ENCODE data around the gene PPP1R14B.

Gene PPP1R14B

DNA sequence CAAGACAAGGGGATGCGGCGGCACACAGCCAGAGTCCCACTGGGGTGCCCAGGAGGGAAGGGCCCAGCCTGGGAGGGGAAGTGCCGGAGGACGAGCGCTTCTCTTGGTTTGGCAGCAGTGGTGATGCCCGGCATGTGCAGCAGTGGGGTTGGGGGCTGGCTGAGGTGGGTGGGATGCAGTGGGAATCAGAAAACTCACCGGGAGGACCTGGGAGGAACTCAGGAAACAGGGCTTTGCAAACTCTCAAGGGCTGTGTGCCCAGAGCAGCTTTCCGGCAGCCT is 37.2 kb downstream of the PPP1R14B start:
- no peak for DNase-seq (ENCODE audit: low spot score)

DNA sequence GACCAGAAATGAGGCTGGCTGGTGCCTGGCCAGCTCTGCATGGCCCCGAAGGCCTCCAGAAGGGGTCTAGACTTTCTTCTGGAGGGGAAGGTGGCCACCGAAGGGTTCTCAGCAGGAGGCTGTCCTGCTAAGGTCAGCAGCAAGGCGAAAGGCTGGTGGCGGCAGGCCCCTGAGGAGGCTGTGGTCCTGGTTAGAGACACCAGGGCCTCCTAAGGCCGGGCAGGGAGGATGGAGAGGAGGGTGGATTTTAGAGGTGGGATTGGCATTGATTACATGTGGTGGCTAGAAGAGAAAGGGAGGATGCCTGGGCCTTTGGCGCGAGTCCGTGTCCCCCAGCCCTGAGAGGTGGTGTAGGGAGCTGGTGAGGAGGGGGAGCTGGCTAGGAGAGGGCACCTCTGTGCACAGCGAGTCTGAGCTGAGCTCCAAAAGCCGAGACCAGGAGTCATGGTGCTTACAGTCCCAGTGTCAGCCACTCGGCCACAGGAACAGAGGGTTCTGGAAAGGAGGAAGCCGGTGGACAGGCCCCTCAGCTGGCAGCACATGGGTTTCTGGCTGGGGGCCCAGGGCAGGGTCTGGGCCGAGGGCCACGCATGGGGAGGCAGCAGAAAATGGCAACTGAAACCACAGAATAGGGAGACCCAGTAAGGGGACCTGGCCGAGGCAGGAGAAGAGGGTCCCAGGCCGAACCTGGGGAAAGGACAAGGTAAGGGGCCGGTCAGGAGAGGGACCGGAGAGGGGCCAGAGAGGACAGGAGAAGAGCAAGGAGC is 37.8 kb downstream of the PPP1R14B start:
- DNase-seq (ENCODE audit: low spot score) = no peak

- DNase-seq (ENCODE audit: low spot score) = no peak
Measured at GRCh38 chr11:64208086-64208795, 38.5 kb downstream of the PPP1R14B start.

DNA sequence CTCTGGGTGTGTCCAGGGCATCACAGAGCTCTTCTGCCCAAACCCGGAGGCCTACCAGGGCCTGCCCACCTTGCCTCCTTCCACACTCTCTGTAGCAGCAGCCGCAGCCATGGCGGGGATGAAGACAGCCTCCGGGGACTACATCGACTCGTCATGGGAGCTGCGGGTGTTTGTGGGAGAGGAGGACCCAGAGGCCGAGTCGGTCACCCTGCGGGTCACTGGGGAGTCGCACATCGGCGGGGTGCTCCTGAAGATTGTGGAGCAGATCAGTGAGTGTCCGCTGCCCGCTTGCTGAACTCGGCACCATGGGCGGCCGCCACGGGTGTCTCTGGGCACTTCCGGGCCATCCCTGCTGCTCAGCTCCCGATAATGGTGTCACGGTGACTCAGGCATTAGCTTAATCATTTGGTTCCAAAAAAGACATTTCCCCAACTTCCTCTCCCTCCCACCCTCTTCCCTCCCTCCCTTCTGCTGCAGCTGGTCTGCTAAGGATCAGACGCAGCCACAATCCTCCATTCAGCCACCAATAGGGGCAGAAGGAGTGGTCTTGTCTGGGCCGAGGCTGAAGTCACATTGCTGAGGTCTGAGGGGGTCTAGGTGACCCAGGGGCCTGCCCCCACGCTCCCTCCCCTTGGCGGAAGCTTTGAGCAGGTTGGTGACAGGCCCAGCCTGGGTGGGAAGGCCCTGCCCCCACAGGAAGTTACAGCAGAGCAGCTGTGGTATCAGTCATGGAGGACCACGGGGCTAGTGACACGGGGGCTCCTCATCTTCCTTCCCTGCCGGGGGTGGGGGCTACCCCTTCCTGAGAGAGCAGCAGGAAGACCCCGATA is 39.3 kb downstream of the PPP1R14B start:
- peak; percentile 74 for DNase-seq (ENCODE audit: low spot score)

DNA sequence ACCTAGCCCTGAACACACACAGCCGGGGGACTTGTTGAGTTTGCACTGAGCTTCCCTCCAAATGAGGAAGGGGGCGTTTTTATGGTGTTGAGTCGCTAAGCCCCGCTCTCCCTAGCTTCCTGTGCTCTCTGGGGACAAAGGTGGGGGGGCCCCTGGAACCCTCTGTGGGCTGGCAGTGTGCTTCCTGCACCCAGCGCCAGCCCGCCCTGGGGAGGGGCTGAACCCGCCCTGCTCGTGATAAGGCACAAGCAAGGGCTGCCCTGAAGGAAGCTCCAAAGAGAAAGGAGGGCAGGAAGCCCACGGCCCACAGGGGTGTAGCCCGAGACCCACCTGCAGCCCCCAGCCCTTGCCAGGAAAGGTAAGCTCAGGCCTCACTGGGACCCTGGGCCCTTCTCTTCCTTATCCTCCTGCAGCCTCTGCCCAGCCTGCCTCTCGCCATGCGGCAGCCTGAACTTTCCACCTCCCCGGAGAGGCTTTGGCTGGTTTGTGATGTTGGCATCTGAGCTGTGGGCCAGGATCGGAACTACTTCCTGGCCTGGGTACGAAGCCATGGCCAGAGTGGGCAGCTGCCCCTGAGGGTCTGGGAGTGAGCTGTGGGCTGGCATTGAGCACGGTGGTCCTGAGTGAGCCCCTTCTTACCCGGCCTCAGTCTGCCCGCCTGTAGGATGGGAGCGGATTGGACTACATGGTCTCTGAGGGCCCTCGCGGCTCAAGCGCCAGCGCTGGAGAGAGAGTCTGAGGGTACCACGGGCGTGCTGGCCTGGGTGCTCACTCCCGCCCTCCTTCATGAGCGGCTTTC is 40.1 kb downstream of the PPP1R14B start, which contains the start of gene FERMT3:
FERMT3 (plus strand) TSS at position 265 of the 799 bp plus-strand sequence. CDS start 644 bp downstream, outside the sequence.
- DNase-seq (ENCODE audit: low spot score) = peak; percentile 81

DNA sequence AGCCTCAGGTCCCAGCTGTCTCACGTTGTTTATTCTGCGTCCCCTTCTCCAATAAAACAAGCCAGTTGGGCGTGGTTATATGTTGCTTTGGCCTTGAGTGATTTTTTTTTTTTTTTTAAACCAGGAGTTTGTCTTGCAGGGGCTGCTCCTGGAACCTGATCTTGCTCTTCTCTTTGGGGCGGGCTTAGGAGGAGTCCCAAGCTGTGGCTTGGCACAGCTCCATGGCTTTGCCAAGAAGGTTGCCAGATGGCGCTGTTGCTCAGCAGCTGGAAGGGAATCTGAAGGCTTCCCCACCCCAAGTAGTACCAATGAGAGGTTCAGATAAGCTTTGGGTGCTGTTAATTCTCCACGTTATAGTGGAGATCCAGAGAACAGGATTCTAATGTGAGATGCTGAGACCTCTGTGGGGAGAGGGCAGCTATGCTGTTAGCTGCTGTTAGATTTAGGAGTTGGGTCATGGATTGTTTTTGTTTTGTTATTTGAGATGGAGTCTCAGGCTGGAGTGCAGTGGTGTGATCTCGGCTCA is 42.2 kb downstream of the PPP1R14B start:
- peak; percentile 83 for DNase-seq (ENCODE audit: low spot score)

GRCh38 chr11:64204080-64204440 is 42.7 kb downstream of the PPP1R14B start:
- DNase-seq (ENCODE audit: low spot score) = no peak

DNA sequence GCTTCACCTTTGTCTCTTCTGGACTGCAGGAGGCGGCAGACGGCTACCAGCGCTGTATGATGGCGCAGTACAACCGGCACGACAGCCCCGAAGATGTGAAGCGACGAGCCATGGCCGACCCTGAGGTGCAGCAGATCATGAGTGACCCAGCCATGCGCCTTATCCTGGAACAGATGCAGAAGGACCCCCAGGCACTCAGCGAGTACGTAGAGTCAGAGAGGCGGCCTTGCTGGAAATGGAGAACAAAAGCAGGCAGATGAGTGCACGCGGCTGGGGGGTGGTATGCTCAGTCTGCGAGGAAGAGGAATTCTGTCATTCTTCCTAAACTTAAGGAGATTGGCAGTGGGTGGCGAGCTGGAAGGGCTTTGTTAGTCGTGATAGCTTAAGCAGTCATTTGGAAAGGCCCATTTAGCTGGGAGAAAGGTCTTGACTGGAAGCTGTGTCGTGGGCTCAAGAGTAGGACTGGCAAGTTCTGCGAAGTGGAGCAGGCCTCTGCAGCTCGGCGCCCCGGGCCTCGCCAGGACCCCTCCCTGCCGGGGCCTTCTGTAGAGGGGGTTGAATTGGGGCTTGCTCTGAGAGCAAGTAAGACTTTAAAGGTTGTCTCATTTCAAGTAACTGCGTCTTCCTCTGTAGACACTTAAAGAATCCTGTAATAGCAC is 43.2 kb downstream of the PPP1R14B start:
- DNase-seq (ENCODE audit: low spot score) = no peak

DNA sequence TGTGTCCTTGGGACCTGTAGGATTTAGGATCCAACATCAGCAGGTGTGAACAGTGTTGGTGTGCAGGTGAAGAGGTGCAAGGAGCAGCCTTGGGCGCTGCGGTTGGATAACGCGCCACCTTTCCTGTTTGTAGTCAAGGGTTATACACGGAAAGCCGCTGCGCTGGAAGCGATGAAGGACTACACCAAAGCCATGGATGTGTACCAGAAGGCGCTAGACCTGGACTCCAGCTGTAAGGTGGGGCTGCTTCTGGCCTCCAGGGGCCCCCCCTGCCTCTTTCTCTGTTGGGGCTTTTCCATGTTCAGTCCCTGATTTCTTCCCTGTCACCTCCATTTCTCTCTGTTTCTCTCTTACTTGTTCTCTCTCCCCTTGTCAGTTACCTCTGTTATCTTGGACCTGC is 43.8 kb downstream of the PPP1R14B start:
- no peak for DNase-seq (ENCODE audit: low spot score)

DNA sequence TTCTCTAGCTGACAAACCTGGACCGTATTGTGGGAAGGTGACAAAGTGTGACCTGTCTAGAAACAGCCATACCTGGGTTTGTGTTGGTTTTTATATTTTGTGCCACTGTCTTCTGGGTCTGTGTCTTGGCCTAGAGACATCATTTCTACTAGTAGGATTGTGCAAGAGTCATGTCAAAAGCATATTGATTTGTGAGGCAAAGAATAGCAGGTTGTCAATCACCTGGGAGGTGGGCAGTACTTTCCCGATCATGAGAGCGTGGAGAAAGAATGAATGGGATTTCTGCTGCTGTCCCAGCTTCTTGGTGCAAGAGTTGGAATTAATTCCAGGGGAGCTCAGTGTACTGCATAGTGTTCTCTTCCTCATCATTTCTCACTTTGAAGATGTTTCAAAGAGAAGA is 45.2 kb downstream of the PPP1R14B start:
- no peak for DNase-seq (ENCODE audit: low spot score)

DNA sequence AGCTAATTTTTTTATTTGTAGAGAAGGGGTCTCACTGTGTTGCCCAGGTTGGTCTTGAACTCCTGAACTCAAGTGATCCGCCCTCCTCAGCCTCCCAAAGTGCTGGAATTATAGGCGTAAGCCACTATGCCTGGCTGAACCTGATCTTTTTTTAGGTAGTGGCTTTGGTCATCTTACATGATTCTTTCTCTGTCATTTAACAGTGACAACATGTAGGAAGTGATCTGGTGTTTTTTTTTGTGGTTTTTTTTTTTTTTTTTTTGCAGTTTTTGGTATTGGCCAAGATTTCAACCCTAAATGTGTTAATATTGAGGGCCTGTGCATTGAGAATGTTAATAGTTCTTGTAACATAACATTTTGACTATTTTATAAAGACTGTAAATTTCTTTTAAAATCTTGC is 48.2 kb downstream of the PPP1R14B start:
- no peak for DNase-seq (ENCODE audit: low spot score)

DNA sequence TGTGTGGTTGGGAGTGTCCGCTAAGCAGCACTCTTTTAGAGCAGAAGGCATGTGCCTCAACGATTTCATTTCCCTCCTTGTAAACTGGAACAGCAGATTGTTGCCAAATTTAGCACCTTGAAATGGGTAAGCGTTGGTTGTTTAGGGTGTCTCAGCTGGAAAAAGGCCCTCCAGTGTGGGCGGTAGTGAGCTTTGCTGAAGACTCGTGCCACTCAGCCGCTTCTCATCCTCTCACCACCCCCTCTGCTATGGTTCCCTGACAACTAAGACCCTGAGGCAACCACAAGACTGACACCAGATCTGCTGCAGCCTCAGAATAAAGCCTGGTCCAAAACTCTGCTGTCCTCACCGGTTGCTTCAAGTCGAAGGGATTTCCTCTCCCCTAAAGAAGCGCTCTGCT is 50.1 kb downstream of the PPP1R14B start:
- DNase-seq (ENCODE audit: low spot score) = no peak

Measured in germinal center (tissue), 1 donor.